Peyer's patch (tissue), 4 donors: ENCODE results near the gene GPR176.

ENCODE experiments used
- POLR2A ChIP-seq, 2 donors: fragments of 450-650 bp; IDR thresholded peaks; one replicate each; pipeline ENCODE4 v1.5.1; 2017; ENCODE audit warnings: antibody characterized with exemption in 2 of 2, mild to moderate bottlenecking in 2 of 2, moderate library complexity in 2 of 2
- TF ChIP-seq, protein P1 (sequence below), 6 experiments: fragments of 450-650 bp in 4 of 6; fragments of 200-600 bp in 2 of 6; sonication (generic) in 1 of 6; IDR thresholded peaks; one replicate each; pipeline ENCODE4 v1.5.1; 2017 to 2019; ENCODE audit warnings: antibody characterized with exemption in 6 of 6, mild to moderate bottlenecking in 3 of 6, moderate library complexity in 1 of 6

DNA sequence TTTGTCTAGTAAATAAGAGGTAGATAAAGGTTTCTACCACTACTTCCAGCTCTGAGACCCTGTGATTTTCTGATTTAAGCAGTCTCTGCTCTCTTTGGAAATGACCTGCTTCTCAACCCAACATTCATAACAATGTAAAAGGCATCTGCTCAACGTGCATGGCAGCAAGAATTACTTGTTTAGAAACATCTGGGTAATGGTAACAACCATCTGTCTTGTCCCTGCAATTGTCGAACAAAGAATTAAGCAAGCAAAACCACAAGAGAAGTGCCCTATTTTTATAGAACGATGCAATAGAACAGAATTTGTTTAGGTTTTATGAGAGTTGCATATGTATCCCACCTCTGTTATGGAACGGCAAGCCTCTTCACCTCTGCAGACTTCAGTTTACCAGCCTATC lies 130.3 kb downstream of the GPR176 start:
- no peak for TF ChIP-seq POLR2A (IDR thresholded peaks at IDR 0.05)
- TF ChIP-seq, protein P1, sequence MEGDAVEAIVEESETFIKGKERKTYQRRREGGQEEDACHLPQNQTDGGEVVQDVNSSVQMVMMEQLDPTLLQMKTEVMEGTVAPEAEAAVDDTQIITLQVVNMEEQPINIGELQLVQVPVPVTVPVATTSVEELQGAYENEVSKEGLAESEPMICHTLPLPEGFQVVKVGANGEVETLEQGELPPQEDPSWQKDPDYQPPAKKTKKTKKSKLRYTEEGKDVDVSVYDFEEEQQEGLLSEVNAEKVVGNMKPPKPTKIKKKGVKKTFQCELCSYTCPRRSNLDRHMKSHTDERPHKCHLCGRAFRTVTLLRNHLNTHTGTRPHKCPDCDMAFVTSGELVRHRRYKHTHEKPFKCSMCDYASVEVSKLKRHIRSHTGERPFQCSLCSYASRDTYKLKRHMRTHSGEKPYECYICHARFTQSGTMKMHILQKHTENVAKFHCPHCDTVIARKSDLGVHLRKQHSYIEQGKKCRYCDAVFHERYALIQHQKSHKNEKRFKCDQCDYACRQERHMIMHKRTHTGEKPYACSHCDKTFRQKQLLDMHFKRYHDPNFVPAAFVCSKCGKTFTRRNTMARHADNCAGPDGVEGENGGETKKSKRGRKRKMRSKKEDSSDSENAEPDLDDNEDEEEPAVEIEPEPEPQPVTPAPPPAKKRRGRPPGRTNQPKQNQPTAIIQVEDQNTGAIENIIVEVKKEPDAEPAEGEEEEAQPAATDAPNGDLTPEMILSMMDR (IDR thresholded peaks at IDR 0.05), result no peak
